Left lung (tissue), 10 donors: ENCODE data around the gene PDGFC. TPM values are rescaled to one million over a fixed set of nuclear protein-coding genes. Genes with fewer than 3 reads are reported as not detected.

Experiments
- ATAC-seq: fragments of 200-7000 bp; cut with Tn5 transposase; one replicate; pipeline ENCODE4 v1.9.1; 2020; ENCODE audit warnings: moderate library complexity
- DNase-seq, 4 donors: peaks; one replicate each; pipeline ENCODE4 v3.0.0-alpha.2; 2013 to 2020
- H3K27ac ChIP-seq, 2 donors: fragments of 200-600 bp; sonication (generic) in 1 of 2; one replicate each; pipeline versions ENCODE4 v1.5.0 to v1.8.0; 2020 to 2021
- H3K27me3 ChIP-seq, 2 donors: fragments of 200-600 bp; sonication (generic) in 1 of 2; one replicate each; pipeline versions ENCODE4 v1.5.0 to v1.8.0; 2020 to 2021
- H3K36me3 ChIP-seq, 2 donors: fragments of 200-600 bp; sonication (generic) in 1 of 2; one replicate each; pipeline versions ENCODE4 v1.5.0 to v1.8.0; 2020 to 2021
- H3K4me1 ChIP-seq, 2 donors: fragments of 200-600 bp; one replicate each; pipeline ENCODE4 v1.8.0; 2021
- H3K4me3 ChIP-seq, 2 donors: fragments of 200-600 bp; sonication (generic) in 1 of 2; one replicate each; pipeline versions ENCODE4 v1.5.0 to v1.8.0; 2020 to 2021; ENCODE audit warnings: mild to moderate bottlenecking in 1 of 2
- H3K9me3 ChIP-seq, 2 donors: fragments of 200-600 bp; sonication (generic) in 1 of 2; one replicate each; pipeline versions ENCODE4 v1.5.0 to v1.8.0; 2020 to 2021
- intact Hi-C, 2 donors: fragments of 100-400 bp; cut with DNase I; formaldehyde crosslinking; loops; one replicate each; pipeline versions ENCODE4 v1.11.2 to v1.14.2; 2022
- polyA plus RNA-seq, 6 donors: library from polyadenylated mRNA; unstranded; fragments of 120-200 nt; gene quantifications; one replicate each; pipeline ENCODE4 v1.2.1, GENCODE V29; 2013; ENCODE audit not compliant: insufficient read length in 6 of 6
- total RNA-seq, 2 donors: library from RNA; stranded (reverse); fragmentation: NEBNext Ultra II Directional; extraction: Animal tissue kit (Norgen Biotek cat#: 25700); gene quantifications; one replicate each; pipeline ENCODE4 v1.2.1, GENCODE V29; 2021
- TF ChIP-seq, protein P1 (sequence below), 2 donors: fragments of 200-600 bp; sonication (generic) in 1 of 2; IDR thresholded peaks; one replicate each; pipeline versions ENCODE4 v1.5.0 to v1.8.0; 2021; ENCODE audit warnings: antibody characterized with exemption in 2 of 2
- donor health status: DM: no; HTN: yes; CAD: no.
- donor health status: DM: no; HTN: no; CAD: no.

PDGFC gene
- total and polyA plus RNA-seq, 8 donors = 22.4 to 51.6 (median 37.4) TPM

DNA sequence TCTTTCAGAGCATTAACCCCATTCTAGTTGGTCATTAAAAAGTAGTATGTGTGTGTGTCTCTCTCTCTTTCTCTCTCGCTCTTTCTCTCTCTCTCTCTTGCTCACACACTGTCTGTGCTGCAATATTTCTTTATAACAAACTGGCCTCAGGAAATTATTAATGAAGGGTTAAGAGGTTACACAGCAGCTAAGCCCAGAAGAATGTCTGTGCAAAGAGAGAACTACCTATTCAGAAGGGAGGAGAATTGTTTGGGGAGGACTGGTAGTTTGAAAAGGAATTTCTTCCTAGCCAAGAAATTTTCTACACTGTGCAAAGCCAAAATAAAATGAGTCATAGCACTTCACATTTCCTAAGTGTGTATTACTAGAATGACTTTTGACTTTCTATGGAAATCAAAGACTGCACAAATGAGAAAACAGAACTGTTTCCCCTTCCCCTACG, 22.2 kb downstream of the PDGFC start:
- no peaks in the 10 kb centered on the region for H3K36me3 ChIP-seq
- ATAC-seq (peak; percentile 94), DNase-seq (no peak)
- H3K27ac ChIP-seq = peak overlapping the region in 1 of 2 donors; percentile 37
- no peaks in the 10 kb centered on the region for H3K9me3 ChIP-seq
- TF ChIP-seq, protein P1, sequence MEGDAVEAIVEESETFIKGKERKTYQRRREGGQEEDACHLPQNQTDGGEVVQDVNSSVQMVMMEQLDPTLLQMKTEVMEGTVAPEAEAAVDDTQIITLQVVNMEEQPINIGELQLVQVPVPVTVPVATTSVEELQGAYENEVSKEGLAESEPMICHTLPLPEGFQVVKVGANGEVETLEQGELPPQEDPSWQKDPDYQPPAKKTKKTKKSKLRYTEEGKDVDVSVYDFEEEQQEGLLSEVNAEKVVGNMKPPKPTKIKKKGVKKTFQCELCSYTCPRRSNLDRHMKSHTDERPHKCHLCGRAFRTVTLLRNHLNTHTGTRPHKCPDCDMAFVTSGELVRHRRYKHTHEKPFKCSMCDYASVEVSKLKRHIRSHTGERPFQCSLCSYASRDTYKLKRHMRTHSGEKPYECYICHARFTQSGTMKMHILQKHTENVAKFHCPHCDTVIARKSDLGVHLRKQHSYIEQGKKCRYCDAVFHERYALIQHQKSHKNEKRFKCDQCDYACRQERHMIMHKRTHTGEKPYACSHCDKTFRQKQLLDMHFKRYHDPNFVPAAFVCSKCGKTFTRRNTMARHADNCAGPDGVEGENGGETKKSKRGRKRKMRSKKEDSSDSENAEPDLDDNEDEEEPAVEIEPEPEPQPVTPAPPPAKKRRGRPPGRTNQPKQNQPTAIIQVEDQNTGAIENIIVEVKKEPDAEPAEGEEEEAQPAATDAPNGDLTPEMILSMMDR (IDR thresholded peaks at IDR 0.05) = no peak
- peaks cover 4 to 33% of the 10 kb centered on the region in 2 donors for H3K4me1 ChIP-seq
- H3K4me3 ChIP-seq = no peak overlapping the region
- intact Hi-C loops = no loop called here
- H3K27me3 ChIP-seq = no peaks in the 10 kb centered on the region

DNA sequence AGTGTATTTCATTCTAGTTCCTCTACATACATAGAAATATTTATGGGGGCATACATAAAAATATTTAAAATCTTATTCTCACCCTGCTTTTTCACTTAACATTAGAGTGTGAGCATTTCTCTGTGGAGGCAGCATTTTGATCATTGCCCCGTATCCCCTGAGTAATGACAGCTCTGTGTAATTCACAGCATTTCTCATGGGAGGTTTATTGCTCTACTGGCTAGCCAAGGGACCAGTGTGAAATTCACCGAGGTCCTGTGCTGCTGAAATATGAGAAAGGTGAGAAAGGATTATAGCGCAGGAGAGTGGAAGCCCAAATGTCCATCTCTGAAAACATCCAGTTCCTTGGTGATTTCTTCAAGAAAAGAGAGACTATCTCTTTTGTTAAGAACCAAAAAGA, 22.9 kb downstream of the PDGFC start:
- ATAC-seq = no peak
- TF ChIP-seq, protein P1 (IDR thresholded peaks at IDR 0.05) = no peak
- intact Hi-C loops = no loop called here

DNA sequence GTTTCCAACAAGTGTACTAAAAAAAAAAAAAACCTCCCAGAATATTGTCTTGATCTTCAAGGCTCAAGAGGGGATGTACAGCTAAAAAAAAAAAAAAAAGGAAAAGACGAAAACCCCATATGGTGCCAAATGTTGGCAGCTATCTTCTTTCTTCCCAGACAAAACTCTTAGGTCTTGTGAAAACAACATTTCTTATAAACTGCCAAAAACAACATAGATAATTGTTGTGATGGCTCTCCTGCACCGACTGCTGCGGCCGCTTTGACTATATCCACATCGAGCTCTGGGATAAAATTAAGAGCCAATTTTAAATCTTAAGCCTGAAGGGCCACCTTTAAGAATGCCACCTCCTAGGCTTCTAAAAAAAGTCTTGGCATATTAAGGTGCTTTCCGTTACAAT, 23.5 kb downstream of the PDGFC start:
- TF ChIP-seq, protein P1 (IDR thresholded peaks at IDR 0.05) = no peak
- no peak for DNase-seq
- no peak overlapping the region for H3K27ac ChIP-seq
- H3K9me3 ChIP-seq = no peaks in the 10 kb centered on the region
- no peaks in the 10 kb centered on the region for H3K27me3 ChIP-seq
- H3K4me1 ChIP-seq = peaks cover 4 to 33% of the 10 kb centered on the region in 2 donors
- no peaks in the 10 kb centered on the region for H3K36me3 ChIP-seq
- H3K4me3 ChIP-seq = no peak overlapping the region
- ATAC-seq = no peak
- intact Hi-C loops = no loop called here

More for the DNA sequence above, 22.9 kb downstream of the PDGFC start:
- no peaks in the 10 kb centered on the region for H3K27me3 ChIP-seq
- no peaks in the 10 kb centered on the region for H3K9me3 ChIP-seq
- H3K4me1 ChIP-seq = peaks cover 4 to 33% of the 10 kb centered on the region in 2 donors
- no peak overlapping the region for H3K4me3 ChIP-seq
- no peak for DNase-seq
- no peaks in the 10 kb centered on the region for H3K36me3 ChIP-seq
- no peak overlapping the region for H3K27ac ChIP-seq

DNA sequence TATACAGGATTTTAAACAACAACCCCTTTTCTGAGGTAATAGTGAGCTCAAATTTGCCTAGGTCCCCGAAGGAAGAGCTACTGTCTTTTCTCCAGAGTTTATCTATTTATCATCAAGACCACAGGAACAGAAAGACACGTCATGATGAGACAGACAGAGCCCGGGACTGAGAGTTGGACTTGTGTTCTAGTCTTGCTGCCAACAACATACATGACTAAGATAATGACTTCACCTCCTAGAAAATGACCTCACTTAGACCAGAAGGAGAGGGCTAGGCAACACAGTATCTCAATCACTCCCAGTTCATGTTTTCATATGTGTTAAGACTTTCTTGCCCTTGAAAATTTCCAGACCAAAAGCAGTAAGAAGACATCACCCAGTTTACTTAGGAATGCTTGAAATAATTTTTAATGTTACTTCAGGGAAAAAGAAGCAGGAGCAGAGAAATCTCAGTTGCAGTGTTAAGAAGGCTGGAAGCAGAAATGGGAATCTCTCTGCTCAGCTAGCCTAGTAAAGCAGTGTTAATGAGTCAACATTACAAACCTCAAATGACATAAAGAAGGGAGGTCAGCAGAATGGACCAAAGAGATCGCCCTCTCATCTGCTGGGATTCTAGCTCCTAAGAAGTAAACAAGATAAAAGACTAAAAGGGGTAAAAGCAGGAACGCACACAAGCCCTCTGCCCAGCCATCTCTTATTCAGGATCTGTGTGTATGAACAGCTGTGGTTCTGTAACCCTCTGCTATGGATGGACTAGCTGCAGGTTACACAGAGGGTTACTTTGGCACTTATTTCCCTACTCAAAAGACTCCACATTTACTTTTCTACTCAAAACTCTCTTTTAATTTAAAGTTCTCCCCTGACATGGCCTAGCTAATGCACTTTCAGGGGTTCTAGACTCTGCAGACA, 24.8 kb downstream of the PDGFC start:
- Histone ChIP-seq H3K36me3 (no peaks in the 10 kb centered on the region), H3K27ac (peak overlapping the region; percentile 28 to 36), H3K9me3 (no peaks in the 10 kb centered on the region), H3K4me1 (peaks cover 4 to 33% of the 10 kb centered on the region in 2 donors), H3K27me3 (no peaks in the 10 kb centered on the region), H3K4me3 (no peak overlapping the region)
- TF ChIP-seq, protein P1 (IDR thresholded peaks at IDR 0.05) = no peak
- intact Hi-C loops = no loop called here
- peak; percentile 43 for ATAC-seq
- DNase-seq = no peak

DNA sequence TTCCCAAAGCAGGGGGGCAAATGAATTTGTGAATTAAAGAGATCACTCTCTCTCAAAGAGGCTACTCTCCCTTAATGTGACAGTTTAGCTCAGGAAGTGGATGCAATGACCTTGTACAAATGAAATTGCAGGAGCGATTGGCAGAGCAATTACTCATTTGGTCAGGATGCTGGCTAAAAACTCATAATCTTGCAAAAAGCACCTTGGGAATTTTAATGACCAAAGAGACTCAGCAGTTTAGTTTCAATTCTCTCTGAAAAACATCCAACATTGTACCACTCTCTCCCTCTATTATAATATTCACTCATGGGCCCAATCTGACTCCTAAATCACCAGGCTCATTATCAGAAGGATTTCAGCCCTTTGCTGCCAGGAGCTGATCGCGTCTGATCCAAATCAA, 26.1 kb downstream of the PDGFC start:
- Histone ChIP-seq H3K4me3 (no peak overlapping the region), H3K27ac (no peak overlapping the region), H3K9me3 (no peaks in the 10 kb centered on the region), H3K27me3 (no peaks in the 10 kb centered on the region), H3K4me1 (peaks cover 4 to 33% of the 10 kb centered on the region in 2 donors), H3K36me3 (no peaks in the 10 kb centered on the region)
- DNase-seq = no peak
- no peak for ATAC-seq
- TF ChIP-seq, protein P1 (IDR thresholded peaks at IDR 0.05) = no peak
- intact Hi-C loops = no loop called here
